ENCODE data around the gene CDCA3. TPM values are rescaled to one million over a fixed set of nuclear protein-coding genes. Genes with fewer than 3 reads are reported as not detected.

Gene CDCA3
- total and polyA plus RNA-seq, 2 of the 4 experiments (the other 2 are of a cell fraction): 23.5 to 61.0 TPM

GRCh38 chr12:6868211-6869048 lies 17.3 kb upstream of the CDCA3 start:
- H3K4me2 ChIP-seq (ENCODE audit: low read depth, low read length): peak overlapping the region; percentile 94
- H3K27me3 ChIP-seq (ENCODE audit: control insufficient read depth, insufficient read depth, low read length): no peaks in the 10 kb centered on the region
- H3K23ac ChIP-seq (ENCODE audit: low read depth, low read length): peak overlapping the region; percentile 97
- DNase-seq: peak; percentile 29
- WGBS, 2 experiments (ENCODE audit: extremely low coverage in 2 of 2, insufficient read length in 1 of 2): 0% methylated on average over 6 of the region's 22 CpGs; no CpG with 5 or more reads in 1 of the 2 experiments
- H3K18ac ChIP-seq (ENCODE audit: low read depth, low read length): peak overlapping the region; percentile 69
- peak overlapping the region; percentile 97 for H3K27ac ChIP-seq (ENCODE audit: insufficient read depth, low read length)
- peak overlapping the region; percentile 93 for H3K4ac ChIP-seq (ENCODE audit: low read depth, low read length)
- H3K79me1 ChIP-seq (ENCODE audit: low read depth in 1 of 2, low read length in 2 of 2): peaks cover 23 to 55% of the 10 kb centered on the region in 2 experiments
- H3K9me1 ChIP-seq (ENCODE audit: insufficient read depth, low read length): 0 out of 2 replicates have a peak, but pooled peaks cover 7% of the 10 kb centered on the region
- BruUV-seq (replicated peaks): no TSS peak
- H4K91ac ChIP-seq (ENCODE audit: insufficient read depth, low read depth, low read length): peak overlapping the region; percentile 79
- peaks cover 46% of the 10 kb centered on the region for H3K36me3 ChIP-seq (ENCODE audit: control insufficient read depth, insufficient read depth, low read length)
- ATAC-seq (ENCODE audit: low read depth): peak; percentile 0; the same call in 1 of the 2 replicates
- H3K14ac ChIP-seq (replicated peaks; ENCODE audit: low read depth, low read length): peak overlapping the region; percentile 91
- H2AK9ac ChIP-seq (replicated peaks; ENCODE audit: low read depth, low read length, poor library complexity): peak overlapping the region; percentile 100
- CTCF ChIA-PET: interaction anchor here (0.6 to 2.0 kb wide), 3 partner anchors 23 to 1245 kb away, joined by 3 to 8 read pairs (median 3); no protein-coding TSS in a partner anchor
- intact Hi-C loops (cut with micrococcal nuclease): loop anchor here (2.0 to 5.0 kb wide), 3 partner anchors 16 to 769 kb away; partner anchors contain the start of genes RNU7-1 and USP5
- no peak overlapping the region; the same call in 1 of the 2 replicates for H2BK120ac ChIP-seq (ENCODE audit: low read depth, low read length)
- H4K20me1 ChIP-seq (ENCODE audit: insufficient read depth, low read length): peaks cover 51% of the 10 kb centered on the region
- no peaks in the 10 kb centered on the region for H3K9me3 ChIP-seq (ENCODE audit: control insufficient read depth, insufficient read depth, low read length)
- peak overlapping the region; percentile 97 for H2AK5ac ChIP-seq (ENCODE audit: low read depth, low read length)
- peak overlapping the region; percentile 91 for H3K56ac ChIP-seq (ENCODE audit: extremely low read depth, insufficient read depth, low read length)
- peak overlapping the region; percentile 65 to 87 for H4K8ac ChIP-seq (ENCODE audit: low read depth in 2 of 2, low read length in 2 of 2)
- H2BK5ac ChIP-seq (ENCODE audit: low read depth, low read length, poor library complexity, severe bottlenecking): peak overlapping the region; percentile 95
- H2BK15ac ChIP-seq (ENCODE audit: low read depth, low read length): no peak overlapping the region
- peaks cover 19% of the 10 kb centered on the region for H3K4me1 ChIP-seq (ENCODE audit: control insufficient read depth, insufficient read depth, low read length)
- TF ChIP-seq POLR2A (IDR thresholded peaks at IDR 0.05; ENCODE audit: low read depth, low read length) (no peak), SMC3 (IDR thresholded peaks at IDR 0.05; ENCODE audit: low read depth, low read length) (no peak), BHLHE40 (IDR thresholded peaks at IDR 0.05; ENCODE audit: low read depth, low read length) (no peak), CHD1 (IDR thresholded peaks at IDR 0.05; ENCODE audit: low read depth, low read length) (peak; percentile 61; the same call in 1 of the 2 replicates), RCOR1 (IDR thresholded peaks at IDR 0.05; ENCODE audit: insufficient replicate concordance, low read length) (no peak)
- TF ChIP-seq, protein P1, sequence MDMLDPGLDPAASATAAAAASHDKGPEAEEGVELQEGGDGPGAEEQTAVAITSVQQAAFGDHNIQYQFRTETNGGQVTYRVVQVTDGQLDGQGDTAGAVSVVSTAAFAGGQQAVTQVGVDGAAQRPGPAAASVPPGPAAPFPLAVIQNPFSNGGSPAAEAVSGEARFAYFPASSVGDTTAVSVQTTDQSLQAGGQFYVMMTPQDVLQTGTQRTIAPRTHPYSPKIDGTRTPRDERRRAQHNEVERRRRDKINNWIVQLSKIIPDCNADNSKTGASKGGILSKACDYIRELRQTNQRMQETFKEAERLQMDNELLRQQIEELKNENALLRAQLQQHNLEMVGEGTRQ (IDR thresholded peaks at IDR 0.05; ENCODE audit: low read depth, low read length): no peak
- TF ChIP-seq, protein P2, sequence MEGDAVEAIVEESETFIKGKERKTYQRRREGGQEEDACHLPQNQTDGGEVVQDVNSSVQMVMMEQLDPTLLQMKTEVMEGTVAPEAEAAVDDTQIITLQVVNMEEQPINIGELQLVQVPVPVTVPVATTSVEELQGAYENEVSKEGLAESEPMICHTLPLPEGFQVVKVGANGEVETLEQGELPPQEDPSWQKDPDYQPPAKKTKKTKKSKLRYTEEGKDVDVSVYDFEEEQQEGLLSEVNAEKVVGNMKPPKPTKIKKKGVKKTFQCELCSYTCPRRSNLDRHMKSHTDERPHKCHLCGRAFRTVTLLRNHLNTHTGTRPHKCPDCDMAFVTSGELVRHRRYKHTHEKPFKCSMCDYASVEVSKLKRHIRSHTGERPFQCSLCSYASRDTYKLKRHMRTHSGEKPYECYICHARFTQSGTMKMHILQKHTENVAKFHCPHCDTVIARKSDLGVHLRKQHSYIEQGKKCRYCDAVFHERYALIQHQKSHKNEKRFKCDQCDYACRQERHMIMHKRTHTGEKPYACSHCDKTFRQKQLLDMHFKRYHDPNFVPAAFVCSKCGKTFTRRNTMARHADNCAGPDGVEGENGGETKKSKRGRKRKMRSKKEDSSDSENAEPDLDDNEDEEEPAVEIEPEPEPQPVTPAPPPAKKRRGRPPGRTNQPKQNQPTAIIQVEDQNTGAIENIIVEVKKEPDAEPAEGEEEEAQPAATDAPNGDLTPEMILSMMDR (conservative IDR thresholded peaks at IDR 0.05; ENCODE audit: low read depth, low read length): peak; percentile 30; the same call in 1 of the 2 replicates
- in situ Hi-C loops (cut with MboI; ENCODE audit: low sequenced_read_pairs): loop anchor here (5.0 kb wide), 1 partner anchor 94 kb away; no protein-coding TSS in a partner anchor
- peak overlapping the region; percentile 24; the same call in 1 of the 2 replicates for H2BK20ac ChIP-seq (ENCODE audit: low read depth, low read length)
- H2AFZ ChIP-seq (replicated peaks; ENCODE audit: low read length, poor library complexity): peak overlapping the region; percentile 88
- H4K5ac ChIP-seq (ENCODE audit: low read depth, low read length): peak overlapping the region; percentile 26
- POLR2A ChIA-PET (ENCODE audit: unreplicated experiment): interaction anchor here (1.2 to 1.9 kb wide), 2 partner anchors 16 to 57 kb away, joined by 3 to 6 read pairs; partner anchors contain the start of gene USP5
- peak overlapping the region; percentile 100 for H3K9ac ChIP-seq (ENCODE audit: low read depth, low read length)
- dilution Hi-C loops (cut with HindIII; ENCODE audit: low sequenced_read_pairs, unreplicated experiment): no loop called here
- H3K4me3 ChIP-seq (ENCODE audit: insufficient read depth, low read depth, low read length): peak overlapping the region; percentile 87
